Stimulated activated CD8-positive, alpha-beta memory T cell treated with anti-CD3 and anti-CD28 coated beads, Interleukin-15, amount 100 ng/mL, for 48 hours (primary cell): ENCODE results near the gene MAML3.

Experiments
- DNase-seq, 2 donors: peaks; one replicate each; pipeline ENCODE4 v3.0.0-alpha.2; 2020; ENCODE audit warnings: low read depth in 2 of 2

The MAML3 gene

GRCh38 chr4:139783741-139784484 lies 370.1 kb downstream of the MAML3 start:
- DNase-seq = no peak

- DNase-seq = no peak
Observed at GRCh38 chr4:139782926-139783522, 371.0 kb downstream of the MAML3 start.

DNA sequence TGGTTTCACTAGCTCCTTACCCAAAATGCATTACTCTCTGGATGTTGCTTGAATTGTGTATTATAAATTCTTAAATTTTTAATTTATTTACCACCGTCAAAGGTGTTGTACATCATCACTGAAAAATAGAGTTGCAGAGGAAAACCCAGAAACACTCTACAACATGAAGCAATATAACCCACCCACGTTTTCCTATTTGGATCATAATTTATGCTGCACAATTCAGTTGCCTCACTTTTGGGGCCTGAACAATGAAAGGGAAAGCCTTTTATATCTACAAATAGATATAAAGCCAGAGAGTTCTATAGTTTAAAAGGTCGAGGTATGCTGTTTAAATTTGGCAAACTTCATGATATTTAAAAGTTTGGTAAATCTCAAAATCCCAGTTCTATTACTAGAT lies 372.9 kb downstream of the MAML3 start:
- DNase-seq = no peak

GRCh38 chr4:139779691-139780090 lies 374.3 kb downstream of the MAML3 start:
- DNase-seq = no peak

- DNase-seq = no peak
Observed at GRCh38 chr4:139777757-139778156, 376.2 kb downstream of the MAML3 start.

DNA sequence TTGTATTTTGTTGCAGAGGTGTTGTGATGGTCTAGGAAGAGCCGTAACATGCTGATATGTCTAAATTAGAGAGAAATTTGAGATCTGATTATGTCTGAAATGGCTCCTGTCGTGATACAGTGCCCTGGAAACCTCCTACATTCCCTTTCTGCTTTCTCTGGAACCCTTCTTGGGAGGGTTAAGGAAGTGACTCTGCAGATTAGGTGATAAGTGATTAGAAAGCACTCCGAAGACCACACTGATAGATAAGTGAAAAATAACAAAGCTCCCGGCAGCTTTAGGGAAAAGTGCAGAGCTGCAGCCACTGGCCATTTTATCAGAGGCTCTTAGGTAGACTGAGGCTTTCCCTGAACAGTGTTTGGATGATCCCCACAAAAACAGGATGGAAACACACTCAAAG lies 377.7 kb downstream of the MAML3 start:
- DNase-seq = no peak

GRCh38 chr4:139774759-139775487 lies 379.1 kb downstream of the MAML3 start:
- DNase-seq = no peak

DNA sequence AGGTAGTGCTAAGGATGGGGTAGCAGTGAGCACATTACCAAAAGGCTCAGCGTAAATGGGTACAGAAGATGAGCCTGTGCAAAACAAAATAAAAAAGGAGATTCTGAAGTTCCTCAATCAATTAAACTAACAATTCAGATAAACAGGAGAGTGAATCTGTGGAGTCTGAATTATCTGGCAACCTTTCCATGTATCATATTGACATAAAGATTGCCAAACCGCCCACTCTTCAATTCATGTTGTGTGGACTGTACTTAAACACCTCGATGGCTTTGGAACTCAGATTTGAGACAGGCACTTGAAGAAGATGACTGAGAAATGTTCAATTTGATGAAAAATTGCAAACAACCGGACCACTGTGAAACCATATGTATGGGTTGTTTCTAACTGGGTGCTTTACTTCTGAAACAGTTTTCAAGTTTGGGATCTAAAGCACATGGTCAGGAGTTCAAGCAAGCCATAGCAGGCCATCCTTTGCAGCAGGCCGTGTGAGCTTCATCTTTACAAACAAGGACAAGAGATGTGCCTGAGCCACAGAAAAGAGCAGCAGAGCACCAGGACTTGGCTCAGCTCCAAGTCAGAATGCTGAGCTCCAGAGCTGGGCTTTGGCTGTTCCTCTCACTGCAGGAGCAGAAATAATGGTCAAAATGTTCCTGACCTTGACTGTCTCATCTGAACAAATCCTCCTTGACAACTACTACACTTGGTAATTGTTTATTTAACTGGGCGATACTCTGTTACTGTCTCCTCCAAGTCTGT lies 380.2 kb downstream of the MAML3 start:
- DNase-seq = no peak

GRCh38 chr4:139770361-139770760 lies 383.6 kb downstream of the MAML3 start:
- no peak for DNase-seq

DNA sequence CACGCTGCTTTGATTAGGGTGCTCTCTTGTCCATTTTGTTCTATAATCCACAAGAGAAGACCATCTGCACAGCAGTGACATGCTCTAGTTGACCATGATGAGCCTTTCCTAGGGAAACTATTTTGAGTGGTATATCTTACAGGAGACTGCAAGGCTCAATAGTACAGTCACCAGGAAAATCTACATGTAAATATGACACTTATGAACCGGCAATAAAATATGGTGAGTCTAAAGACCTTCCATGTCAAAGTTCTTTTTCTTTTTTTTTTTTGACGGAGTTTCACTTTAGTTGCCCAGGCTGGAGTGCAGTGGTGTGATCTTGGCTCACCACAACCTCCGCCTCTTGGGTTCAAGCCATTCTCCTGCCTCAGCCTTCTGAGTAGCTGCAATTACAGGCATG lies 384.6 kb downstream of the MAML3 start:
- no peak for DNase-seq

DNA sequence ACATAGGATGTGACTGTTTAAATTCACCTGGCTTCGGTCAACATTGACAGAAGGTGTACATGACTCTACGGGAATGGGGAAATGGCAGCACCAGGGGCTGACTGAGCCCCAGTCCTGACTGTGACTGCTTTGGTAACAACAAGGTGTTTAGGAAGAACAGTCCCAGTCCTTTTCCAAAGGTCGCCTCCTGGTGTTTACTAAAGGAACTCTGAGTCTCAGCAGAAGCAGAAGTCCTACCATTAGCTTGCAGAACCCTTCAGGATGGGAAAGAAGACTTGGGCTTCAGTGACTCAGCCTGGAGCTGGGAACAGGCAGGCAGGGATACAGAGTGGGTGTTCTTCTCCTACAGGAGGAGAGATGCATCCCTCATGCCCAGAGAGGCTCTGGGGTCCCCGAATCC lies 385.1 kb downstream of the MAML3 start:
- DNase-seq = no peak

GRCh38 chr4:139768366-139768765 lies 385.6 kb downstream of the MAML3 start:
- DNase-seq = no peak

DNA sequence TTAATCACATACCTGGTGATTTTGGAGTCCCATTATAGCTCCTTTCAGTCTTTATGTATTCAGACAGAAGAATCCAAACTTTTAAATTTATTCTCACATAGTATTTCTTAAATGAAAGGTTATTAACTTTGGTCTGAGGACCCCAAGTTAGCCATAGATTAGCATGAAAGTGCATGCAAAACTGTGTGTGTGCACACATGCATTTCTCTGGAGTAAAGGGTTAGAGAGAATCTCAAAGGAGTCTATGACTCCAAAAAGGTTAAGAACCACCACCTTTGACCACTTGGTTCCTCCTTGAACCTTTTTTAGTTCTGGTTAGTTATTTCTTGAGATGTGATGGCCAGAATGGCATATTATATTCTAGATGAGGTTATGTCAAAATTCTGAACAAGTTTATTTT lies 386.4 kb downstream of the MAML3 start:
- no peak for DNase-seq

DNA sequence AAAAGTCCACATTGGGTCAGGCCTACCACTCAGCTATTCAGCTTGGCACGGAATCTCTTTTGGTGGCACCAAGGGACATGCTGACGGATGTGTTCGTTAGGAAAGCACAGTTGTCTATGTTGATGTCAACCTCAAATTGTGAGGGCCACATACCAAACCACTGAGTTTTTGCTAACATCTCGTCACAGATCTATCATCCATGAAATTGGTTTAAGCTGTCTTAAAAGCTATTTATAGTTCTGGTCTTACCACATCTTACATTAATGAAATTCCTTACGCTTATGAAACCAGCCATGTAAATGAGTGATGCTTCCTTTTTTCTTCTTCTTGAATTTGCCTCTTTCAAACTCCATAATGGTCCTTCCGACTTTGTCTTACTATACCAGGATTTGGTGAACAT lies 386.8 kb downstream of the MAML3 start:
- no peak for DNase-seq

DNA sequence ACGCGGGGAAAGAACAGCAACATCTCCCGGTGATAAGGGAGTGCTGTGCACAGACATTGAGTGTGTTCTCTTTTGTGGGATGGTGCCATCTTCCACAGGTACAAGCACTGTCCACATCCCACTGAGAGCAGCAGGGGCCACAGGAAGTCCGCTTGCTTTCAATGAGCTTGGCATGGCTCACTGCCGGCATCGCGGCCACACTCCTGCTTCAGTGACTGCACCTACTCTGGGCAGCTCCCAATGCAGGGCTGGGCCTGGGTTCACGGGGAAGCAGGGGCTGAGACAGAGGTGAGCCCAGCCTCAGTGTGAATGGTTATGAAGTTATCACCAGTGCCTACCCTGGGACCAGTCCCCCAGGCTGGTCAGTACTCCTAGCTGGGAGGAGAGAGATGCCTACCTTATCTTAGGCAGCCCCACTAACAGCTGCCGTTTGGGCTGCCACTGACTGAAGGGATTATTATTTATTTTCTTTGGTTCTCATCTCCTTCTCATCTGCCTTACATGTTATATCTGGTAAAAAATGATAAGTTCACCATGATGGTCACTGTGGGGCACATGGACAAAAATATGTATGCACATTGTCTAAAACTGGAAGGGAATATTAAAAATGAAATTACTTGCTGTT lies 389.2 kb downstream of the MAML3 start:
- no peak for DNase-seq

GRCh38 chr4:139764182-139764581 lies 389.8 kb downstream of the MAML3 start:
- no peak for DNase-seq

DNA sequence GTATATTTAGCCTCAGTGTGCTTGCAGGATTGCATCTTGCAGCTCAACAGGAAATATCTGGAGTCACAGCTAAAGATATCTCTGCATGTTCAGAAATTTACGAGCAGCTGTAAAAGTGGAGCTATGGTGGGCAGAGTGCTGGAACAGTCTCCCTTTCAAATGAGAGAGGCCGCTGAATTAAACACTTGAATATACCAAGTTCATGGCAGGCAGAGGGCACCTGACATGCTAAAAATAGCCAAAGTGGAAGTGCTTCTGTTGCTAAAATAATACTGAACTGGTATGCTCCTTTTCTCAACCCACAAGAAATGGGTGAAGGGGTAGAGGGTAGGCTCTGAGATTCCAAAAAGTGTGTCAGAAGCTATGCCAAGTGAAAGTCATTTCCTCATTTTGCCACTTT lies 390.3 kb downstream of the MAML3 start:
- DNase-seq = no peak

- DNase-seq = no peak
Observed at GRCh38 chr4:139763205-139763604, 390.8 kb downstream of the MAML3 start.

- DNase-seq = no peak
Observed at GRCh38 chr4:139762720-139763119, 391.3 kb downstream of the MAML3 start.

DNA sequence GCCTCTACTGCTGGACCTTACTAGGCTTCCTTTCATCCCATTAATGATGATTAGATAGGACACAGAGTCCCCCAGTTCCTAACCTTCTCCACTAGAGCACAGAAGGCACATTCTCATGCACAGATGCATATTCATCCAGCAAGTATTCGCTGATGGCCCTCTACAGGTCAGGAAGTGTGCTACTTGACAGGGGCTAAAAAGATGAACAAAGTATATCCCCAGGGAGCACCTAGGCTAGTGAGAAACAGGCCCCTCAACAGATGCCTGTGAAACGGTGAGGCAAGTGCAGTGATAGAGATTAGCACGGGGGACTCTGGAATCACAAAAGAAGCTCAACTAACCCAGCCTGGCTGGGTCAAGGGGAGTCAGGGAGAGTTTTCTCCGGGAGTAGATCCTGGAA lies 392.5 kb downstream of the MAML3 start:
- DNase-seq = no peak

GRCh38 chr4:139760567-139760966 lies 393.4 kb downstream of the MAML3 start:
- DNase-seq = no peak

DNA sequence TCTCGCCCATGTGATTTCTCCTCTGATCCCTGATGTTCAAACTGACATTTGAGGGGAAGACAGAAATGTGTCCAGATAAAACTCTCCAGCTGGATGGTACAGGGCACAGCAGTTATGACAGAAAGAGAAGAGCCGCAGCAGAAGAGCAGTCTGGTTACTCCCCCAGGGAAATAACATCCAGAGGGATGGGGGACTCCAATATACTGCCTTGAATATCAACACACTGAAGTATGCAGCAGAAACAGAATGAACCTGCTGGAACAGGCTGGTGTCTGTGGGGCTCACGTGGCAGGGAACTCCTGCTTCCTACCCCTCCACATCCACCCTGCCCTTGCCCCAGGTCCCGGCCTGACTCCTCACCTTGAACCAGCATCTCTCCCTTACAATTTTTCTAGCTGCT lies 394.9 kb downstream of the MAML3 start:
- DNase-seq = no peak
